ENCODE results near the gene POU3F3.

POU3F3 gene

GRCh38 chr2:104878863-104879512, 25.1 kb downstream of the POU3F3 start:
- no peak for FAIRE-seq

- FAIRE-seq = no peak
Measured at GRCh38 chr2:104880076-104880475, 26.2 kb downstream of the POU3F3 start.

GRCh38 chr2:104883357-104883756, 29.4 kb downstream of the POU3F3 start:
- FAIRE-seq = no peak

- FAIRE-seq = no peak
Measured at GRCh38 chr2:104885119-104885782, 31.3 kb downstream of the POU3F3 start.

- FAIRE-seq = no peak
Measured at GRCh38 chr2:104887676-104888075, 33.8 kb downstream of the POU3F3 start.

GRCh38 chr2:104888489-104889258, 34.8 kb downstream of the POU3F3 start:
- FAIRE-seq = no peak

- no peak for FAIRE-seq
Measured at GRCh38 chr2:104889291-104889959, 35.5 kb downstream of the POU3F3 start.

- no peak for FAIRE-seq
Measured at GRCh38 chr2:104889960-104890684, 36.2 kb downstream of the POU3F3 start.

- no peak for FAIRE-seq
Measured at GRCh38 chr2:104890685-104891069, 36.8 kb downstream of the POU3F3 start.

- FAIRE-seq = no peak
Measured at GRCh38 chr2:104891145-104891544, 37.2 kb downstream of the POU3F3 start.

GRCh38 chr2:104896446-104896845, 42.5 kb downstream of the POU3F3 start:
- no peak for FAIRE-seq

GRCh38 chr2:104897515-104898184, 43.7 kb downstream of the POU3F3 start:
- no peak for FAIRE-seq

- no peak for FAIRE-seq
Measured at GRCh38 chr2:104900608-104901007, 46.7 kb downstream of the POU3F3 start.

- FAIRE-seq = peak; percentile 95
Measured at GRCh38 chr2:104901037-104901881, 47.3 kb downstream of the POU3F3 start.

- peak; percentile 5 for FAIRE-seq
Measured at GRCh38 chr2:104902317-104902716, 48.4 kb downstream of the POU3F3 start.

All from islet of Langerhans (tissue), 1 donor.